ENCODE data around the gene TPSB2. TPM values are rescaled to one million over a fixed set of nuclear protein-coding genes. Genes with fewer than 3 reads are reported as not detected.
"Not testable (repeated sequence)": the region's sequence is repeated elsewhere in the genome, so short reads cannot be mapped to it uniquely, and the experiment has no call there.

TPSB2 gene
- total RNA-seq, 3 donors from 2014 or later = 0.41 to 0.46 TPM; not detected in 1

DNA sequence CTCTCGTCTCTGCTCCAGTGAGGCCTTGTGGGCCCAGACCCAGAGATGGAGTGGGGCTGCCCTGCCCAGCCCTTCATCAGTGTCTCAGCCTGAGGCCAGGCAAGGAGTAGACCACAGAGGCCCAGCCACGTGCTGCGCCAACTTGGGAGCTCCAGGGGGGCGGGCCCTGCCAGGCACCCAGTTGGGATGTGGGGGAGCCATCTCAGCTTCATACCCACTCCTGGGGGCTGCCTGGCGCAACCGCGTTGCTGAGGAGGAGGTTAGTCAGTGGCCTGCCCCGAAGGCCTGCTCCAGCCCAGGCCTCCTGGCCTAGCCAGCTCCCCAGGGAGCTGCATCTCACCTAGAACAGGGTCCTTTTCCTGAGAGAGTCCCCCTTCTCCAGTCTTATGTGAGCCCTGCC, 16.8 kb downstream of the TPSB2 start:
- DNase-seq (no peak), ATAC-seq (no peak)
- Mint-ChIP-seq H3K4me1 (ENCODE audit: low read depth) (peaks cover 2% of the 10 kb centered on the region), H3K9me3 (no peaks in the 10 kb centered on the region), H3K36me3 (ENCODE audit: insufficient read depth) (no peaks in the 10 kb centered on the region), H3K4me3 (no peak overlapping the region), H3K27me3 (ENCODE audit: low read depth) (no peaks in the 10 kb centered on the region)

DNA sequence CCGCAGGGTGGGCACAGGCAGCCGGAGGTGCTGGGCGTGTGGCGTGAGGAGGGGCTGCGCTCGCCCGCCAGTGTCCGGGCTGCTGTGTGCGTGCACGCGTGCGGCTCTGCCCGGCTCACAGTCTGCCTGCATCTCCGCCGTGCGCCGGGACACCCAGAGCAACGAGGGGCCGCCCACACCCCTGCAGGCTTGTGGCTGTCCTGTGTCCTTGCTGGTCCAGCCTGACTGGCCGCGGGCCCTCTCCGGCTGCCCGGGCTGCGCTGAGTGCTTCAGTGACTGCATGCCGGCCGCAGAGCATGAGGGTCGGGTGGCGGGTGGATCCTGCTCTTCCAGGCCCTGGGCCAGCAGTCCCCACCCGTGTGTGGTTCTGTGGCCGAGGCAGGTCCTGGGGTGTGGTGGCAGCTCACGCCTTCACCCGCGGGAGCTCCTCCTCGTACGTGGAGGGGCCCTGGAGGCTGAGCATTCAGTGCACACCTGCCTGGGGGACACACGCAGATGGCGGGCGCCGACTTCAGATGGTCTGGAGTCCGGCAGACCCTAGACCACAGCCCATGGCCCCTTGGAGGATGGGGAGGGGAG, 17.3 kb downstream of the TPSB2 start:
- peaks cover 4% of the 10 kb centered on the region for H3K4me1 Mint-ChIP-seq (ENCODE audit: low read depth)
- DNase-seq (no peak), ATAC-seq (no peak)
- no peaks in the 10 kb centered on the region for H3K9me3 Mint-ChIP-seq
- no peaks in the 10 kb centered on the region for H3K36me3 Mint-ChIP-seq (ENCODE audit: insufficient read depth)
- no peak overlapping the region for H3K4me3 Mint-ChIP-seq
- H3K27me3 Mint-ChIP-seq (ENCODE audit: low read depth) = no peaks in the 10 kb centered on the region

DNA sequence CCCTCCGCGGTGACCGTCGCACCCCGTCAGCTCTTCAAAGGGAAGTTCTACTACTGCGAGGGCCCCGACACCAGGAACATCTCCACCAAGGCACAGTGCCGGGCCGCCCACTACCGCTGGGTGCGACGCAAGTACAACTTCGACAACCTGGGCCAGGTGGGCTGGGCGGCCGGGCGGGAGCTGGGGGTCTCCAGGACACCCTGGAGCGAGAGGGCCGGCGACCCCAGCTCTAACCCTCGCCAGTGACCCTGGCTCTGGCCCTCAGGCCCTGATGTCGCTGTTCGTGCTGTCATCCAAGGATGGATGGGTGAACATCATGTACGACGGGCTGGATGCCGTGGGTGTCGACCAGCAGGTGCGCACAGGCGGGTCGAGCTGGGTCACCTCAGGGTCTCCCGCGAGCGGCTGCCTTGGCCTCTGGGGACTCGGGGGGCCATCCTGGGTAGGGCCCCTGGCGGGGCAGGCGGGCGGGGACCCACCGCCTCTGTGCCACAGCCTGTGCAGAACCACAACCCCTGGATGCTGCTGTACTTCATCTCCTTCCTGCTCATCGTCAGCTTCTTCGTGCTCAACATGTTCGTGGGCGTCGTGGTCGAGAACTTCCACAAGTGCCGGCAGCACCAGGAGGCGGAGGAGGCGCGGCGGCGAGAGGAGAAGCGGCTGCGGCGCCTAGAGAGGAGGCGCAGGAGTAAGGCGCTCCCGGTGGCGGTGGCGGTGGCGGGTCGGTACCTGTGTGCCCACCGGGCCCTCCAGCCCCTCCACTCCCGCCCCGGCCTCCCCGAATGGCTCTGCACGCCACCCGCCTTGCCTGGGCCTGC, 18.3 kb downstream of the TPSB2 start:
- no peaks in the 10 kb centered on the region for H3K36me3 Mint-ChIP-seq (ENCODE audit: insufficient read depth)
- peaks cover 4% of the 10 kb centered on the region for H3K4me1 Mint-ChIP-seq (ENCODE audit: low read depth)
- DNase-seq (no peak), ATAC-seq (no peak)
- no peaks in the 10 kb centered on the region for H3K9me3 Mint-ChIP-seq
- H3K27me3 Mint-ChIP-seq (ENCODE audit: low read depth) = no peaks in the 10 kb centered on the region
- H3K4me3 Mint-ChIP-seq = no peak overlapping the region

DNA sequence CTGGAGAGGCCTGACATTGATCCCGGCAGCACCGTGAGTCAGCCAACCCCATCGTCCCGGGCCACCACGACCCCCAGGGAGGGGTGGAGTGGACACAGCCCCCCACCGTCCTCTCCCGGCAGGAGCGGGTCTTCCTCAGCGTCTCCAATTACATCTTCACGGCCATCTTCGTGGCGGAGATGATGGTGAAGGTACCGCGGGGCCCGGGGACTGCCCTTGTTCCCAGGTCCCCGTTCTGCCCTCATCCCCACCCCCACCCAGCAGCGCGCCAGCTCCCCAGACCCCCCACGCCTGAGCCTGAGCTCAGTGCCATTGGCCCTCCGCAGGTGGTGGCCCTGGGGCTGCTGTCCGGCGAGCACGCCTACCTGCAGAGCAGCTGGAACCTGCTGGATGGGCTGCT, 19.5 kb downstream of the TPSB2 start:
- Mint-ChIP-seq H3K27me3 (ENCODE audit: low read depth) (no peaks in the 10 kb centered on the region), H3K36me3 (ENCODE audit: insufficient read depth) (no peaks in the 10 kb centered on the region), H3K4me1 (ENCODE audit: low read depth) (peaks cover 4% of the 10 kb centered on the region), H3K9me3 (no peaks in the 10 kb centered on the region), H3K4me3 (no peak overlapping the region)
- DNase-seq (no peak), ATAC-seq (no peak)

DNA sequence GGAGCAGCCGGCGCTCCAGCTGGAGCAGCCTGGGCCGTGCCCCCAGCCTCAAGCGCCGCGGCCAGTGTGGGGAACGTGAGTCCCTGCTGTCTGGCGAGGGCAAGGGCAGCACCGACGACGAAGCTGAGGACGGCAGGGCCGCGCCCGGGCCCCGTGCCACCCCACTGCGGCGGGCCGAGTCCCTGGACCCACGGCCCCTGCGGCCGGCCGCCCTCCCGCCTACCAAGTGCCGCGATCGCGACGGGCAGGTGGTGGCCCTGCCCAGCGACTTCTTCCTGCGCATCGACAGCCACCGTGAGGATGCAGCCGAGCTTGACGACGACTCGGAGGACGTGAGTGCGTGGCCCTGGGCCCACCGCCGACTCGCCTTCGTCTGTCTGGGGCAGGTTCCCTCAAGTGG, 20.9 kb downstream of the TPSB2 start:
- Mint-ChIP-seq H3K36me3 (ENCODE audit: insufficient read depth) (no peaks in the 10 kb centered on the region), H3K9me3 (no peaks in the 10 kb centered on the region), H3K4me1 (ENCODE audit: low read depth) (peaks cover 4% of the 10 kb centered on the region), H3K4me3 (no peak overlapping the region), H3K27me3 (ENCODE audit: low read depth) (no peaks in the 10 kb centered on the region)
- ATAC-seq (no peak), DNase-seq (no peak)

DNA sequence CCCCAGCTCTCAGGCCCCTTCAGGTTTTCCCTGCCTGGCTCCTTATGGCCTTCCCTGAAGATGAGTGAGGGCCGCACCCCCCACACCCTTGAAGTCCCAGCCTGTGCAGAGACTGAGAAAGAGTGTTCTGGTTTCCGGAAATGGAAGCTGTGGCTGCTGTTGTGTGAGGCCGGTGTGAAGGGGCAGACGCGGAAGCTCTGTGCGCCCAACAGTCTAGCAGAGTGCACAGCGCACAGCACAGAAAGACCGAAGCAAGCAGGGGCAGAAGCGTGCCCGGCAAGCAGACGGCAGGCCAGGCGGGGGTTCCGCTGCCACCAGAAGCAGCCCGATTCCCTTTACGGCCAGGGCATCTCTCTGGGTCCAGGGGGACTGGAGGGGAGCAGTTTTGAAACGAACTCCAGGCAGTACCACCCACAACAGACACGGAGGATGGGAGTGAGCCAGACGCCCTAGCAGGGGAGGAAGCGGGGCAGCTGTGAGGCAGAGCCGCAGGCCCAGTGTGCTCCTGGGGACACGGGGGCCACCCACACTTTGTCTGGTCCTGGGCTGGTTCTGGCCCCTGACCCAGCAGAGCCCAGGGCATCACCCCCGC, 21.6 kb downstream of the TPSB2 start:
- Mint-ChIP-seq H3K4me1 (ENCODE audit: low read depth) (peaks cover 4% of the 10 kb centered on the region), H3K4me3 (peak overlapping the region; percentile 46), H3K36me3 (ENCODE audit: insufficient read depth) (no peaks in the 10 kb centered on the region), H3K27me3 (ENCODE audit: low read depth) (no peaks in the 10 kb centered on the region), H3K9me3 (no peaks in the 10 kb centered on the region)
- DNase-seq (no peak), ATAC-seq (peak; percentile 70 to 73)

DNA sequence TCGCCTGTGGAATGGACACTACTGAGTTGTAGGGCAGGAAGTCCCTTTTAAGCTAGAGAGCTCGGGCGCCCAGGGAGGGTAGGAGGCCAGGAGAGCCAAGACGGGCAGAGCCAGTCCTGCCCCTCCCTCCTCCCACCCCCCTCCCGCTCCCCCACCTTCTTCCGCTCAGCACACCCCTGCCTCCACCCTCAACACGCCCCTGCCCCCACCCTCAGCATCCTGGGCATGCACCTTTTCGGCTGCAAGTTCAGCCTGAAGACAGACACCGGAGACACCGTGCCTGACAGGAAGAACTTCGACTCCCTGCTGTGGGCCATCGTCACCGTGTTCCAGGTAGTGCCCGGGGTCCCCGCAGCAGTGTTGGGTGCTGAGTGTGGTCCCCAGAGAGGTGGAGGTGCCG, 23.2 kb downstream of the TPSB2 start:
- peak overlapping the region; percentile 55 for H3K4me3 Mint-ChIP-seq
- H3K4me1 Mint-ChIP-seq (ENCODE audit: low read depth) = peaks cover 4% of the 10 kb centered on the region
- DNase-seq (no peak), ATAC-seq (peak in 1 of 2 donors; percentile 12)
- H3K9me3 Mint-ChIP-seq = no peaks in the 10 kb centered on the region
- H3K27me3 Mint-ChIP-seq (ENCODE audit: low read depth) = no peaks in the 10 kb centered on the region
- no peaks in the 10 kb centered on the region for H3K36me3 Mint-ChIP-seq (ENCODE audit: insufficient read depth)

DNA sequence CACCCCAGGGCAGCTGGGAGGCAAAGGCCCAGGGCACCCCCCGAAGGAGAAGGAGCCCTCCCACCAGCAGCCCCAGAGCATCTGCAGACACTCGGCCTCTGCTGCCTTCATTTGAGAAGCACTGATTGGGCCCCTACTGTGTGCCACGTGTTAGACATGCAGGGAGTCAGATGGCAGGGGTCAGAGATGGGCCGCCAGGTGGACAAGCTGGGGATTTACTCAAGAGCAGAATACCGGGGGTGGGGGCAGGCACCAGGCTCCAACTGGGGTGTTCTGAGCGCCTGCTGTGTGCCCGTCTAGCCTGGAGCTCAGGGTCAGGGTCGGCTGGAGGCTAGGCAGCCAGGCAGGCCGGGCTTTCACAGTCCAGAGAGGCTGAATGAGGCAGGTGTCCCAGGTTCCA, 23.7 kb downstream of the TPSB2 start:
- DNase-seq = no peak
- Mint-ChIP-seq H3K4me3 (no peak overlapping the region), H3K9me3 (no peaks in the 10 kb centered on the region), H3K36me3 (ENCODE audit: insufficient read depth) (no peaks in the 10 kb centered on the region), H3K27me3 (ENCODE audit: low read depth) (no peaks in the 10 kb centered on the region), H3K4me1 (ENCODE audit: low read depth) (peaks cover 4% of the 10 kb centered on the region)
- ATAC-seq = no peak

DNA sequence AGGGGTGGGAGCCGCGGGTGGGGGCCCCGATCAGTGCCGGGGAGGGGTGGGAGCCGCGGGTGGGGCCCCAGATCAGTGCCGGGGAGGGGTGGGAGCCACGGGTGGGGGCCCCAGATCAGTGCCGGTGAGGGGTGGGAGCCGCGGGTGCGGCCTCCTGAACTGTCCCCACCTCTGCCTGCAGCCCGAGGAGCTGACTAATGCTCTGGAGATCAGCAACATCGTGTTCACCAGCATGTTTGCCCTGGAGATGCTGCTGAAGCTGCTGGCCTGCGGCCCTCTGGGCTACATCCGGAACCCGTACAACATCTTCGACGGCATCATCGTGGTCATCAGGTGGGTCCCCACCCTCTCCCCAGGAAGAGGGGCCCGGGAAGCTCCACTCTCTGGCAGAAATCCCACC, 25.1 kb downstream of the TPSB2 start:
- ATAC-seq = no peak
- DNase-seq = no peak

DNA sequence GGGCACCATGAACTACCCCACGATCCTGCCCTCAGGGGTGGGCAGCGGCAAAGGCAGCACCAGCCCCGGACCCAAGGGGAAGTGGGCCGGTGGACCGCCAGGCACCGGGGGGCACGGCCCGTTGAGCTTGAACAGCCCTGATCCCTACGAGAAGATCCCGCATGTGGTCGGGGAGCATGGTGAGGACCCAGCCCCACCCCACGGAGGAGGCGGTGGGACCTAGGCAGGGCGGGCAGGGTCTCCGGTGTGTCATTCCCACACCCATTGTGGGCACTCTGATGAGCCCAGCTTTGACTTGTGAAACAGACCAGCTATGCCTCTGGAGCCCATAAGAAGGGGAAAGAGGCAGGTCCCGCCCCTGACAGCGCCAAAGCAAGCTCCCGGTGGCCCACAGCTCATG, 27.7 kb downstream of the TPSB2 start:
- H3K36me3 Mint-ChIP-seq (ENCODE audit: insufficient read depth) = no peaks in the 10 kb centered on the region
- H3K9me3 Mint-ChIP-seq = no peaks in the 10 kb centered on the region
- no peak overlapping the region for H3K4me3 Mint-ChIP-seq
- H3K27me3 Mint-ChIP-seq (ENCODE audit: low read depth) = no peaks in the 10 kb centered on the region
- ATAC-seq (no peak), DNase-seq (no peak)
- H3K4me1 Mint-ChIP-seq (ENCODE audit: low read depth) = no peaks in the 10 kb centered on the region

More for the DNA sequence above, 25.1 kb downstream of the TPSB2 start:
- Mint-ChIP-seq H3K27me3 (ENCODE audit: low read depth) (no peaks in the 10 kb centered on the region), H3K36me3 (ENCODE audit: insufficient read depth) (no peaks in the 10 kb centered on the region), H3K4me1 (ENCODE audit: low read depth) (peaks cover 4% of the 10 kb centered on the region), H3K4me3 (no peak overlapping the region), H3K9me3 (no peaks in the 10 kb centered on the region)

DNA sequence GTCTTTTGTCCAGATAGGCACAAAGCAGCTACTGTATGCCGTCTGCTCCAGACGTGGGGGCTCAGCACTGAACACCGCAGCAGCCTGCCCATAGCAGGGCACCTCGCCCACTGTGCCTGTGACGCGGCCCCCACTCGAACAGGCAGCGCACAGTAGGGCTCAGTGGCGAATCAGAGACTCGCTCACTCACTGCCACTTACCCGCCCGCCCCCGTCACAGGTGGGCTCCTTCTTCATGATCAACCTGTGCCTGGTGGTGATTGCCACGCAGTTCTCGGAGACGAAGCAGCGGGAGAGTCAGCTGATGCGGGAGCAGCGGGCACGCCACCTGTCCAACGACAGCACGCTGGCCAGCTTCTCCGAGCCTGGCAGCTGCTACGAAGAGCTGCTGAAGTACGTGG, 28.5 kb downstream of the TPSB2 start:
- peaks cover 2% of the 10 kb centered on the region for H3K4me1 Mint-ChIP-seq (ENCODE audit: low read depth)
- no peak overlapping the region for H3K4me3 Mint-ChIP-seq
- DNase-seq = no peak
- no peaks in the 10 kb centered on the region for H3K9me3 Mint-ChIP-seq
- H3K36me3 Mint-ChIP-seq (ENCODE audit: insufficient read depth) = no peaks in the 10 kb centered on the region
- no peak for ATAC-seq
- no peaks in the 10 kb centered on the region for H3K27me3 Mint-ChIP-seq (ENCODE audit: low read depth)

DNA sequence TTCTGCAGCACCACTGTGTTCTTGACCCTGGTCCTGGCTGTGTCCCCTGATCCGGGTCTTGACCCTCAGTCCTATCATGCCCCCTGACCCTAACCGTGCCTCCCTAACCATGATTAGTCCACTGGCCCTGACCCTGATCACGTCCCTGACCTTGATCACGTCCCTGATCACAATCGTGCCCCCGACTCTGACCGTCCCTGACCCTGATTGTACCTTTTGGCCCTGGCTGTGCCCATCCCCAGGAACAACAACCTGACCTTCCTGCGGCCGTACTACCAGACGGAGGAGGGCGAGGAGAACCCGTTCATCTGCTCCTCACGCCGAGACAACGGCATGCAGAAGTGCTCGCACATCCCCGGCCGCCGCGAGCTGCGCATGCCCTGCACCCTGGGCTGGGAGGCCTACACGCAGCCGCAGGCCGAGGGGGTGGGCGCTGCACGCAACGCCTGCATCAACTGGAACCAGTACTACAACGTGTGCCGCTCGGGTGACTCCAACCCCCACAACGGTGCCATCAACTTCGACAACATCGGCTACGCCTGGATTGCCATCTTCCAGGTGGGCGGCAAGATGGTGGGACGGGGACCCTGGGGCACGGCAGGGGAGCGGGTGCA, 29.9 kb downstream of the TPSB2 start:
- ATAC-seq (no peak), DNase-seq (no peak)
- peaks cover 3% of the 10 kb centered on the region for H3K4me1 Mint-ChIP-seq (ENCODE audit: low read depth)
- no peak overlapping the region for H3K4me3 Mint-ChIP-seq
- no peaks in the 10 kb centered on the region for H3K36me3 Mint-ChIP-seq (ENCODE audit: insufficient read depth)
- H3K9me3 Mint-ChIP-seq = no peaks in the 10 kb centered on the region
- no peaks in the 10 kb centered on the region for H3K27me3 Mint-ChIP-seq (ENCODE audit: low read depth)

DNA sequence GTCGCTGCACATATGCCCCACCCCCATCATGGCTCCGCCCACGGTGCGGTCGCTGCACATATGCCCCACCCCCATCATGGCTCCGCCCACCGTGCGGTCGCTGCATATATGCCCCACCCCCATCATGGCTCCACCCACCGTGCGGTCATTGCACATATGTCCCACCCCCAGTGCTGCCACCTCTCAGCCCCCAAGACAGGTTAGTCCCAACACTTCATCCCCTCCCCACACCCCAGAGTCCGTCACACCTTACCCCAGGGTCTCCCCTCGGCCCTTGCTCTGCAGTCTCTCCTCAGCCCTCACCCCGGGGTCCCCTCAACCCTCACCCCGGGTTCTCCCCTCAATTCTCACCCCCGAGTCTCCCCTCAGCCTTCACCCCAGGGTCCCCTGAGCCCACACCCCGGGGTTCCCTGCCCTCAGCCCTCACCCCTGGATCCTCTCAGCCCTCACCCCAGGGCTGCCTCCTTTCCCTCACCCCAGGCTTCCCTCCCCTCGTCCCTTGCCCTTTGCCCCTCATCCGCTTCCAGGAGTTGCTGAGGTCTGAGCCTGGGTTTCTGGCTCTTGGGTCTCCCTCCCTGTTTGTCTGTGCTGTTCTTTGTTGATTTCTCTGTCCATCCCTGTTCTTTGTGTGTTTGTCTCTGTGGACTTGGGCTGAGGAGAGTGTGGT, 30.5 kb downstream of the TPSB2 start:
- Mint-ChIP-seq H3K4me3 (no peak overlapping the region), H3K4me1 (ENCODE audit: low read depth) (peaks cover 3% of the 10 kb centered on the region), H3K27me3 (ENCODE audit: low read depth) (no peaks in the 10 kb centered on the region), H3K9me3 (no peaks in the 10 kb centered on the region), H3K36me3 (ENCODE audit: insufficient read depth) (no peaks in the 10 kb centered on the region)
- no peak for ATAC-seq
- DNase-seq = no peak

DNA sequence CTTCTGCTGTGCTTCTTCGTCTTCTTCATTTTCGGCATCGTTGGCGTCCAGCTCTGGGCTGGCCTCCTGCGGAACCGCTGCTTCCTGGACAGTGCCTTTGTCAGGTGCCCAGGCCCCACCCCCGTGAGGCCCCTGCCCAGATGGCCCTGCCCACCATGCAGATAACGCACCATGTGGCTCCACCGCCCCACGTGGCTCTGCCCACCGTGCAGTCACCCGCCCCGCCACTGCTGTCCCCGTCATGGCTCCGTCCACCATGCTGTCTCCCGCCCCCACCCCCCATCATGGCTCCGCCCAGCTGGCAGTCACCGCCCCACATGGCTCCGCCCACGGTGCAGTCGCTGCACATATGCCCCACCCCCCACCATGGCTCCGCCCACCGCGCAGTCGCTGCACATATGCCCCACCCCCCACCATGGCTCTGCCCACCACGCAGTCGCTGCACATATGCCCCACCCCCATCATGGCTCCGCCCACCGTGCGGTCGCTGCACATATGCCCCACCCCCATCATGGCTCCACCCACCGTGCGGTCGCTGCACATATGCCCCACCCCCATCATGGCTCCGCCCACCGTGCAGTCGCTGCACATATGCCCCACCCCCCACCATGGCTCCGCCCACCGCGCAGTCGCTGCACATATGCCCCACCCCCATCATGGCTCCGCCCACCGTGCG, 31.2 kb downstream of the TPSB2 start:
- not testable (repeated sequence) for H3K4me3 Mint-ChIP-seq; H3K27me3 Mint-ChIP-seq (ENCODE audit: low read depth); DNase-seq; H3K4me1 Mint-ChIP-seq (ENCODE audit: low read depth); H3K36me3 Mint-ChIP-seq (ENCODE audit: insufficient read depth); H3K9me3 Mint-ChIP-seq; ATAC-seq

Data from activated T-cell treated with anti-CD3 and anti-CD28 coated beads, Interleukin-2, amount 50 U/mL, for 4 hours (primary cell).